Measurements from ENCODE around the gene BLTP1. TPM values are rescaled to one million over a fixed set of nuclear protein-coding genes. Genes with fewer than 3 reads are reported as not detected.

The BLTP1 gene
- polyA plus RNA-seq, 1 donor = 61.9 TPM

DNA sequence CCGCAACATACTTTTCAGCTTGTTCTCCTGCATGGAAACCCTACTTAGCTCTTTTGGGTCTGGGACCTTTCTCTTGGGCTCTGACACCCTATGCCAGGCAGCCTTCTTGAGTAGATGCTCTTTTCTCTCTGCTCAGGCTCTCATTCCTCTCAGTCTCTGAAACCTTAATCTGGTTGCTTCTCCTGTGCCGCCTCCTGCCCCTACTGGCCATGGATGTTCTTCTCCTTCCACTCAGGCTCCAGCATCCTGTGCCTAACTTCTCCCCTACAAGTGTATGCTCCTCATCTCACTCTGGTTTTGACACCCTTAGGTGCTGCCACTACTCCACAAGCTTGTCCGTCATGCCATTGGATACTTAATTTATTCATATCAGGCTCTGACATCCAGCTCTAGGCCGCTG is 15.2 kb downstream of the BLTP1 start:
- Histone ChIP-seq H3K36me3 (ENCODE audit: control insufficient read depth, insufficient read depth, low read length) (peaks cover 3% of the 10 kb centered on the region), H3K27ac (ENCODE audit: low read length) (no peak overlapping the region), H3K27me3 (ENCODE audit: control insufficient read depth, insufficient read depth, low read length) (no peaks in the 10 kb centered on the region), H3K4me3 (ENCODE audit: low read length) (no peak overlapping the region), H3K4me1 (ENCODE audit: control insufficient read depth, insufficient read depth, low read length) (no peaks in the 10 kb centered on the region), H3K9me3 (ENCODE audit: control insufficient read depth, low read depth, low read length) (no peaks in the 10 kb centered on the region)
- DNase-seq = no peak
- no CpG with 5 or more reads among the region's 4 CpGs for WGBS (ENCODE audit: insufficient coverage, low lambda C conversion rate)

- Histone ChIP-seq H3K4me3 (ENCODE audit: low read length) (no peak overlapping the region), H3K4me1 (ENCODE audit: control insufficient read depth, insufficient read depth, low read length) (no peaks in the 10 kb centered on the region), H3K27me3 (ENCODE audit: control insufficient read depth, insufficient read depth, low read length) (no peaks in the 10 kb centered on the region), H3K9me3 (ENCODE audit: control insufficient read depth, low read depth, low read length) (no peaks in the 10 kb centered on the region), H3K27ac (ENCODE audit: low read length) (no peak overlapping the region), H3K36me3 (ENCODE audit: control insufficient read depth, insufficient read depth, low read length) (peaks cover 7% of the 10 kb centered on the region)
- WGBS (ENCODE audit: insufficient coverage, low lambda C conversion rate) = 80% methylated on average over 1 of the region's 1 CpG
- DNase-seq = no peak
Observed at GRCh38 chr4:122170775-122171174, 18.6 kb downstream of the BLTP1 start.

DNA sequence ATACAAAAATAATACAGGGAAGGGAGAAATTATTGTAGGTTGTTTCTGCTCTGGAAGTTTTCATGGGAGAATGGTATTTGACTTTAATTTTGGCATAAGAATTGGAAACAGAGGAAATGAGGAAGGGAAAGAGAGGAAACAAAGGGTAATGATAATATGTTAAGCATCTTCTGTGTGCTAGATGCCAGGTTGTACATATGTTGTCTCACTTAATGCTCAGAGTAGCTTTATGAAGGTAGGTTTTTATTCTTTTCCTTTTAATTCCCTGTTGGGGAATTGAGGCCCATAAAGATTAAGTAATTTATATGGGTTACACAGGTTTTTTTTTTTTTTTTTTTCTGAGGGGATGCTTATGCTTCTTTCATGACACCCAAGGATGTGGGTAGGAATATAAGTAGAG is 19.2 kb downstream of the BLTP1 start:
- H3K27me3 ChIP-seq (ENCODE audit: control insufficient read depth, insufficient read depth, low read length) = no peaks in the 10 kb centered on the region

DNA sequence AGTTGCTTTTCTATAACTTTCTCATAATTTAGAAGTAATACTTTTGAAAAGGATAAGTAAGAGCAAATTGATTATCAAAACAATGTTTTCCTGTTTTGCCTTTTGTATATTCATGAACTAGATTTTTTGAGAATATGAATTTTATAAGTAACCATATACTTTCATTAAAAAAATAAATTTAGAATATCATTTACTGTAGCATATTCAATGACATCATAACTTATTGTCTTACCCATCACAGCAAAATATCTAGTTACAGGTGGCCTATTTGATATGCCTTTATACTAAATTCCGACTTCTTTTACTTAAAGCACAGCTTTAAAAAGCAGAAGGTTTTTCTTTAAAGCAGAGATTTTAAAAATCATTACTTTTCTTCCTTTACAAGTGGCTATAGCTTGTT is 20.1 kb downstream of the BLTP1 start:
- Histone ChIP-seq H3K27me3 (ENCODE audit: control insufficient read depth, insufficient read depth, low read length) (no peaks in the 10 kb centered on the region), H3K4me1 (ENCODE audit: control insufficient read depth, insufficient read depth, low read length) (no peaks in the 10 kb centered on the region), H3K27ac (ENCODE audit: low read length) (no peak overlapping the region), H3K36me3 (ENCODE audit: control insufficient read depth, insufficient read depth, low read length) (peaks cover 15% of the 10 kb centered on the region), H3K4me3 (ENCODE audit: low read length) (no peak overlapping the region), H3K9me3 (ENCODE audit: control insufficient read depth, low read depth, low read length) (no peaks in the 10 kb centered on the region)
- WGBS (ENCODE audit: insufficient coverage, low lambda C conversion rate) = 83% methylated on average over 1 of the region's 1 CpG
- DNase-seq = no peak

More for the DNA sequence above, 19.2 kb downstream of the BLTP1 start:
- Histone ChIP-seq H3K27ac (ENCODE audit: low read length) (no peak overlapping the region), H3K9me3 (ENCODE audit: control insufficient read depth, low read depth, low read length) (no peaks in the 10 kb centered on the region), H3K36me3 (ENCODE audit: control insufficient read depth, insufficient read depth, low read length) (peaks cover 7% of the 10 kb centered on the region), H3K4me1 (ENCODE audit: control insufficient read depth, insufficient read depth, low read length) (no peaks in the 10 kb centered on the region), H3K4me3 (ENCODE audit: low read length) (no peak overlapping the region)
- DNase-seq = no peak

DNA sequence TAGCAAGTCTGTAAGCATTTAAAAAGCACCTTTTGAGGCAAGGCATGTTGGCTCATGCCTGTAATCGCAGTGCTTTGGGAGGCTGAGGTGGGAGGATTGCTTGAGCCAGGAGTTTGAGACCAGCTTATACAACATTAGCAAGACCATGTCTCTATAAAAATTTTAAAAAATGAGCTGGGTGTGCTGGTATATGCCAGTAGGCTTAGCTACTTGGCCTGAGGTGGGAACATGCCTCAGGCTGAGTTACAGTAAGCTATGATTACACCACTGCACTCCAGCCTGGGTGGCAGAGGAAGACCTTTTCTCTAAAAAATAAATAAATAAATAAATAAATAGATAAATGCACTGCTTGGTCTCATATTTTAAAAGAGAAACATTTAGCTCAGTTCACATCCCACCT is 26.8 kb downstream of the BLTP1 start:
- peaks cover 31% of the 10 kb centered on the region for H3K36me3 ChIP-seq (ENCODE audit: control insufficient read depth, insufficient read depth, low read length)

GRCh38 chr4:122195718-122196117 is 43.6 kb downstream of the BLTP1 start:
- H3K36me3 ChIP-seq (ENCODE audit: control insufficient read depth, insufficient read depth, low read length) = peaks cover 38% of the 10 kb centered on the region
- 100% methylated on average over 1 of the region's 1 CpG for WGBS (ENCODE audit: insufficient coverage, low lambda C conversion rate)
- H3K4me3 ChIP-seq (ENCODE audit: low read length) = no peak overlapping the region
- no peaks in the 10 kb centered on the region for H3K9me3 ChIP-seq (ENCODE audit: control insufficient read depth, low read depth, low read length)
- no peaks in the 10 kb centered on the region for H3K4me1 ChIP-seq (ENCODE audit: control insufficient read depth, insufficient read depth, low read length)
- DNase-seq = no peak
- H3K27ac ChIP-seq (ENCODE audit: low read length) = no peak overlapping the region
- H3K27me3 ChIP-seq (ENCODE audit: control insufficient read depth, insufficient read depth, low read length) = no peaks in the 10 kb centered on the region

More for the DNA sequence above, 26.8 kb downstream of the BLTP1 start:
- Histone ChIP-seq H3K27me3 (ENCODE audit: control insufficient read depth, insufficient read depth, low read length) (no peaks in the 10 kb centered on the region), H3K27ac (ENCODE audit: low read length) (no peak overlapping the region), H3K4me3 (ENCODE audit: low read length) (no peak overlapping the region), H3K9me3 (ENCODE audit: control insufficient read depth, low read depth, low read length) (no peaks in the 10 kb centered on the region), H3K4me1 (ENCODE audit: control insufficient read depth, insufficient read depth, low read length) (no peaks in the 10 kb centered on the region)
- no peak for DNase-seq
- no CpG with 5 or more reads among the region's 1 CpG for WGBS (ENCODE audit: insufficient coverage, low lambda C conversion rate)

Other genes starting within 250 kb of the BLTP1 start
- gene TRPC3, start 200.3 kb upstream of the BLTP1 start, polyA plus RNA-seq = 0.64 TPM
- gene ADAD1, start 226.7 kb downstream of the BLTP1 start, polyA plus RNA-seq = not detected

All from large intestine (tissue), 3 donors.